Brain pericyte (primary cell): Measurements from ENCODE around the gene KRTAP10-4.

ENCODE experiments used
- DNase-seq: peaks from one replicate; pipeline ENCODE4 v3.0.0-alpha.2; 2012; ENCODE audit warnings: low read depth, low spot score

The KRTAP10-4 gene

DNA sequence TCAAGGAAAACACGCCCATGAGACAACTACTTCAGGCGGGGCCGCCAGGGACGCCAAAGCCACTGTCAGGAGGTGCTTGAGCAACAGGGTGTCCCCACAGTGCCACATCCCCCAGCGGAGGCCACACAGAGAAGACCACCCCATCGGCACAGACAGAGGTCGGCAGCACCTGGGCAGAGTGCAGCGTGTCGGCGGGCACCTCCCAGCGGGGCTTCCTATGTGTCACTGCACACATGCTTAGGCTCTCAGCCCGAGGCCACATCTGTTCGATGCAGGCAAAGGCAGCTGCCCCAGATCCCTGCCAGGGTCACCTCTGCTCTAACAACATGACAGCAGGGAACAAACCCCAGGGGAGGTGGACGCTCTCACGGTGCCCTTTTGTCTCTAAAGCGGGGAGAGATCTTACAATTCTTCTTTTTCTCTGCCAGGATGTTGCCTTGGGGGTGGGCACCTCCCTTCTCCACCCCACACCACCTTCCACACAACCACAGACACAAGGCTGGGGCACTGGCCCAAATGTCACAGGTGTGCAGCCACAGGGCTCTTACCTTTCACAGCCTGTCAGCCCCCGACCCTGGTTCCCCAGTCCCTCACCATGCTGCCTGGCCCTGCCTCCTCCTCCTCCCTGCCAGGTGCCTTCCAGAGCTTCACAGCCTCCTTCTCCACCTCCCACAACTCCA lies 42.5 kb downstream of the KRTAP10-4 start:
- DNase-seq, result no peak

GRCh38 chr21:44616591-44616926 lies 43.0 kb downstream of the KRTAP10-4 start:
- DNase-seq, result no peak

DNA sequence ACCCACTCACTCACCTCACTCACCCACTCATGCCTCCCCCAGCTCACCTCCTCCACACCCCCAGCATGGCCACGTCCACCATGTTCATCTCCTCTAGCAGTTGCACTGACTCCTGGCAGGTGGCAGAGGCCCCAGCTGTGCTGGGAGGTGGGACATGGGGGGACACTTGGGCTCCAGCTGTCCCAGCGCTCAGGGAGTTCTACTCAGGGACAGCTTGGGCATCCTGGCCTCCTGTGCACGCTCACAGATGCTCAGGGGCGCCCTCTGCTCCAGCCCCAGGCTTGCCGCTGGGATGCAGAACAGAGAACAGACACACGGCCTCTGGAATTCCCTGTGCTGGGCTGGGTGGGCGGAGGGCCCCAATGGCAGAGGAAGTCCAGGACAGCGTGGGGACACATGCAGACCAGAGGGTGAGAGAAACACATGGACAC lies 43.6 kb downstream of the KRTAP10-4 start:
- no peak for DNase-seq

GRCh38 chr21:44618504-44618903 lies 45.0 kb downstream of the KRTAP10-4 start:
- DNase-seq, result no peak

- no peak for DNase-seq
Measured at GRCh38 chr21:44618909-44619308, 45.4 kb downstream of the KRTAP10-4 start.

DNA sequence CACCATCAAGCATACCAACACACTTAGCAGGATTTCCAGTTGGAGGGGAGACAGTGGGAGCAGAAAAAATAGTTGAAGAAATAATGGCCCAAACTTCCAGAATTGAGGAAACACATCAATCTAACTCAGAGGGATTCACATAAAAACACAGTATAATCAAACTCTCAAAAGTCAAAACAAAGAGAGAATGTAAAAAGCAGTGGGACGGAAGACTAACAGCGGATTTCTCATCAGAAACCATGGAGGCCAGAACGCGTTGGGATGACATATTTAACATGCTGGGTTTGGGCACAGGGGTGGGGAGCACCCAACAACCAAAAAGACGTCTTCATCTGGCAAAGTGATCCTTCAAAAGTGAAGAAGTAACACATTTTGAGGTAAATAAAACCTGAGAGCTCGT lies 46.4 kb downstream of the KRTAP10-4 start:
- DNase-seq, result no peak

GRCh38 chr21:44623575-44623974 lies 50.0 kb downstream of the KRTAP10-4 start:
- no peak for DNase-seq
